Fibroblast of lung (primary cell): ENCODE results near the gene KSR2.

ENCODE experiments used
- CTCF ChIP-seq, 2 donors: IDR thresholded peaks in 1 of 2; conservative IDR thresholded peaks in 1 of 2; 1 replicate in 1 of 2; 2 replicates in 1 of 2; pipeline ENCODE4 v1.5.1; 2011 to 2012; ENCODE audit warnings: low read length in 2 of 2, control low read depth in 1 of 2, inconsistent platforms in 1 of 2, low read depth in 1 of 2, mild to moderate bottlenecking in 1 of 2
- EZH2 ChIP-seq: IDR thresholded peaks from 2 replicates; pipeline ENCODE4 v1.5.1; 2012; ENCODE audit warnings: low read length, control low read depth, mild to moderate bottlenecking; ENCODE audit errors: missing control alignments

- TF ChIP-seq CTCF (conservative IDR thresholded peaks at IDR 0.05 in 1 of 2, IDR thresholded peaks at IDR 0.05 in 1 of 2; ENCODE audit: low read depth in 1 of 2, low read length in 2 of 2) (no peak), EZH2 (no peak)
These were observed 92.4 kb downstream of the KSR2 start for GRCh38 chr12:117876436-117876816.
